HepG2 (cell line): ENCODE data around the gene RPLP2. TPM values are rescaled to one million over a fixed set of nuclear protein-coding genes. Genes with fewer than 3 reads are reported as not detected.

Source experiments
- ADNP ChIP-seq: sonication (generic); formaldehyde crosslinking; IDR thresholded peaks from 2 replicates; pipeline ENCODE4 v1.4.0; 2020; ENCODE audit warnings: missing genetic modification reagents
- CSRNP1 ChIP-seq: sonication (generic); formaldehyde crosslinking; IDR thresholded peaks from 2 replicates; pipeline ENCODE4 v1.8.1; 2023; ENCODE audit warnings: mild to moderate bottlenecking, missing genetic modification reagents
- CSRNP2 ChIP-seq: sonication (generic); formaldehyde crosslinking; conservative IDR thresholded peaks from 2 replicates; pipeline ENCODE4 v1.8.0; 2022; ENCODE audit warnings: low read depth, missing genetic modification reagents
- E2F2 ChIP-seq: sonication (generic); formaldehyde crosslinking; IDR thresholded peaks from 2 replicates; pipeline ENCODE4 v1.4.0; 2020; ENCODE audit warnings: missing genetic modification reagents, borderline replicate concordance
- KLF12 ChIP-seq: sonication (generic); formaldehyde crosslinking; IDR thresholded peaks from 2 replicates; pipeline ENCODE4 v1.4.0; 2020; ENCODE audit warnings: missing genetic modification reagents, borderline replicate concordance
- PBX3 ChIP-seq: sonication (generic); formaldehyde crosslinking; IDR thresholded peaks from 2 replicates; pipeline ENCODE4 v1.8.1; 2023; ENCODE audit warnings: missing genetic modification reagents, inconsistent platforms, borderline replicate concordance
- YEATS2 ChIP-seq: sonication (generic); formaldehyde crosslinking; IDR thresholded peaks from 2 replicates; pipeline ENCODE4 v1.4.0; 2020; ENCODE audit warnings: missing genetic modification reagents, borderline replicate concordance
- ZBED4 ChIP-seq: sonication (generic); formaldehyde crosslinking; IDR thresholded peaks from 2 replicates; pipeline ENCODE4 v1.4.0; 2020; ENCODE audit warnings: missing genetic modification reagents, borderline replicate concordance
- ZFAT ChIP-seq: sonication (generic); formaldehyde crosslinking; conservative IDR thresholded peaks from 2 replicates; pipeline ENCODE4 v1.8.1; 2023; ENCODE audit warnings: missing genetic modification reagents, inconsistent platforms
- ZIK1 ChIP-seq: sonication (generic); formaldehyde crosslinking; IDR thresholded peaks from 2 replicates; pipeline ENCODE4 v1.5.0; 2020; ENCODE audit warnings: mild to moderate bottlenecking, low read depth, missing genetic modification reagents, borderline replicate concordance
- ZMYM3 ChIP-seq: sonication (generic); formaldehyde crosslinking; IDR thresholded peaks from 2 replicates; pipeline ENCODE4 v1.5.1; 2020; ENCODE audit warnings: mild to moderate bottlenecking, missing genetic modification reagents
- ZNF12 ChIP-seq: sonication (generic); formaldehyde crosslinking; IDR thresholded peaks from 2 replicates; pipeline ENCODE4 v1.5.0; 2020; ENCODE audit warnings: missing genetic modification reagents
- ZNF460 ChIP-seq: sonication (generic); formaldehyde crosslinking; IDR thresholded peaks from 2 replicates; pipeline ENCODE4 v1.5.1; 2020; ENCODE audit warnings: missing genetic modification reagents, mild to moderate bottlenecking, borderline replicate concordance
- ZNF503 ChIP-seq: sonication (generic); formaldehyde crosslinking; IDR thresholded peaks from 2 replicates; pipeline ENCODE4 v1.4.0; 2020; ENCODE audit warnings: missing genetic modification reagents
- ZNF816 ChIP-seq: sonication (generic); formaldehyde crosslinking; IDR thresholded peaks from 2 replicates; pipeline ENCODE4 v1.8.0; 2022; ENCODE audit warnings: missing genetic modification reagents, mild to moderate bottlenecking, borderline replicate concordance
- polyA plus RNA-seq, 8 experiments: library from polyadenylated mRNA; depleted of rRNA in 3 of 8; stranded (reverse) in 7 of 8; unstranded in 1 of 8; fragments of >200 nt; fragmentation: Illumina TruSeq in 4 of 8; extraction: Trizol in 4 of 8; gene quantifications; 2 replicates each; pipeline versions ENCODE4 v1.2.1 to v1.2.3, GENCODE V29; 2011 to 2016; ENCODE audit warnings: low read depth in 4 of 8, missing spikeins in 1 of 8, mixed read lengths in 1 of 8; ENCODE audit not compliant: insufficient read depth in 1 of 8
- total RNA-seq, 5 experiments: library from RNA; depleted of rRNA; stranded (reverse); fragments of >200 nt; fragmentation: Illumina TruSeq; extraction: Trizol; gene quantifications; 2 replicates each; pipeline ENCODE4 v1.2.3, GENCODE V29; 2016; ENCODE audit warnings: low read depth in 1 of 5

Gene RPLP2
- total and polyA plus RNA-seq, 2 of the 13 experiments (the other 11 are each of a cell fraction or from before 2014, with no cell fraction given), result 978 to 2,106 TPM

GRCh38 chr11:808427-809286, 1.1 kb upstream of the RPLP2 start (continued):
- TF ChIP-seq ZBED4 (no peak), CSRNP2 (CRISPR knock-in tag) (no peak), ZNF503 (CRISPR knock-in tag) (0 out of 2 replicates have a peak, but pooled peaks have one; percentile 23), ZNF816 (CRISPR knock-in tag) (0 out of 2 replicates have a peak, but pooled peaks have one; percentile 78), E2F2 (CRISPR knock-in tag) (no peak), ZNF460 (peak; percentile 17; the same call in 1 of the 2 replicates), ZMYM3 (CRISPR knock-in tag) (peak; percentile 41; the same call in 1 of the 2 replicates), PBX3 (CRISPR knock-in tag) (no peak), ZFAT (CRISPR knock-in tag) (peak; percentile 65; the same call in 1 of the 2 replicates), KLF12 (CRISPR knock-in tag) (no peak), YEATS2 (CRISPR knock-in tag) (no peak), ZNF12 (CRISPR knock-in tag) (0 out of 2 replicates have a peak, but pooled peaks have one; percentile 50), ADNP (no peak), CSRNP1 (CRISPR knock-in tag) (no peak), ZIK1 (no peak)
